Uterine smooth muscle cell (primary cell): Measurements from ENCODE around the gene CLIC6. TPM values are rescaled to one million over a fixed set of nuclear protein-coding genes. Genes with fewer than 3 reads are reported as not detected.

ENCODE experiments used
- total RNA-seq: library from RNA; depleted of rRNA; stranded (reverse); fragments of >200 nt; gene quantifications from 2 replicates; pipeline ENCODE4 v1.2.3, GENCODE V29; 2014

CLIC6 gene
- 0.11 and 0.25 TPM in 2 replicates for total RNA-seq

GRCh38 chr21:34668803-34669148 is at the start of gene CLIC6:
Gene CLIC6 (plus strand): TSS chr21:34668994. CDS start chr21:34669389, 395 bp downstream.

Other genes with a start within 250 kb of the CLIC6 start
- gene SMIM34, start 245.0 kb upstream of the CLIC6 start, total RNA-seq: not detected in 2 replicates
- 0.12 TPM in 1 of 2 replicates, not detected in the other for gene KCNE1, start 156.8 kb upstream of the CLIC6 start, total RNA-seq
- gene RCAN1, start 53.9 kb upstream of the CLIC6 start, total RNA-seq: 112 and 161 TPM in 2 replicates